SK-N-SH (cell line): Measurements from ENCODE around the gene AR. TPM values are rescaled to one million over a fixed set of nuclear protein-coding genes. Genes with fewer than 3 reads are reported as not detected.

ENCODE experiments used
- CTCF ChIA-PET: fragments of 300-600, 350-600 bp; formaldehyde crosslinking; extraction: SDS; loops from one replicate; lab custom pipeline; 2021; lab: Yijun Ruan, JAX
- POLR2A ChIA-PET: fragments of 350-600 bp; sonication (Branson Sonifier 250); formaldehyde crosslinking; extraction: SDS; loops from one replicate; lab custom pipeline; 2020; ENCODE audit warnings: antibody characterized with exemption, inconsistent platforms; lab: Yijun Ruan, JAX
- DNase-seq: peaks from one replicate; pipeline ENCODE4 v3.0.0; 2012
- H2AFZ ChIP-seq: fragments of 200-600 bp; sonication (generic); 2 replicates; pipeline ENCODE4 v1.8.1; 2016; ENCODE audit warnings: antibody characterized with exemption, mild to moderate bottlenecking, low read depth
- H3F3A ChIP-seq: fragments of 200-600 bp; sonication (generic); replicated peaks from 2 replicates; pipeline ENCODE3; 2016; ENCODE audit warnings: antibody characterized with exemption, mild to moderate bottlenecking; ENCODE audit not compliant: insufficient read depth
- H3K27ac ChIP-seq, 2 experiments: fragments of 200-500 bp in 1 of 2; fragments of 200-600 bp in 1 of 2; sonication (Bioruptor generic) in 1 of 2; sonication (generic), shearing (Covaris generic) in 1 of 2; 2 replicates each; pipeline versions ENCODE4 v1.5.1 to v1.6.1; 2014 to 2016; ENCODE audit warnings: low read depth in 2 of 2, inconsistent platforms in 1 of 2, low read length in 1 of 2, mild to moderate bottlenecking in 1 of 2, mixed read lengths in 1 of 2
- H3K27me3 ChIP-seq: fragments of 200-600 bp; sonication (generic), shearing (Covaris generic); 2 replicates; pipeline ENCODE4 v1.6.1; 2016; ENCODE audit warnings: mixed run types; ENCODE audit not compliant: insufficient read depth
- H3K36me3 ChIP-seq, 2 experiments: fragments of 200-500 bp in 1 of 2; fragments of 200-600 bp in 1 of 2; sonication (Bioruptor generic) in 1 of 2; sonication (generic) in 1 of 2; replicated peaks in 1 of 2; 2 replicates each; pipeline versions ENCODE3 to v1.5.1; 2014 to 2016; ENCODE audit warnings: low read length in 1 of 2, mild to moderate bottlenecking in 1 of 2; ENCODE audit not compliant: insufficient read depth in 2 of 2, control insufficient read depth in 1 of 2
- H3K4me1 ChIP-seq, 2 experiments: fragments of 200-500 bp in 1 of 2; fragments of 200-600 bp in 1 of 2; sonication (Bioruptor generic) in 1 of 2; sonication (generic), shearing (Covaris generic) in 1 of 2; 2 replicates each; pipeline versions ENCODE4 v1.5.1 to v1.6.1; 2014 to 2016; ENCODE audit warnings: low read depth in 1 of 2, low read length in 1 of 2, mixed run types in 1 of 2; ENCODE audit not compliant: insufficient read depth in 2 of 2, control insufficient read depth in 1 of 2
- H3K4me2 ChIP-seq: fragments of 200-600 bp; sonication (generic), shearing (Covaris generic); 2 replicates; pipeline ENCODE4 v1.6.1; 2017; ENCODE audit warnings: mixed run types
- H3K4me3 ChIP-seq, 2 experiments: fragments of 200-500 bp in 1 of 2; fragments of 200-600 bp in 1 of 2; sonication (Bioruptor generic) in 1 of 2; sonication (generic), shearing (Covaris generic) in 1 of 2; 2 replicates each; pipeline versions ENCODE4 v1.5.1 to v1.8.1; 2014 to 2016; ENCODE audit warnings: low read depth in 2 of 2, inconsistent platforms in 1 of 2, low read length in 1 of 2, mild to moderate bottlenecking in 1 of 2, mixed read lengths in 1 of 2, moderate library complexity in 1 of 2
- H3K79me2 ChIP-seq: fragments of 200-600 bp; sonication (generic); 2 replicates; pipeline ENCODE4 v1.8.1; 2017; ENCODE audit warnings: mild to moderate bottlenecking; ENCODE audit not compliant: insufficient read depth
- H3K9ac ChIP-seq: fragments of 200-600 bp; sonication (generic); 2 replicates; pipeline ENCODE4 v1.6.1; 2017; ENCODE audit warnings: mixed run types
- H3K9me2 ChIP-seq: fragments of 200-600 bp; sonication (generic); 2 replicates; pipeline ENCODE4 v1.6.1; 2017; ENCODE audit warnings: mixed run types
- H3K9me3 ChIP-seq: fragments of 200-600 bp; sonication (generic); 2 replicates; pipeline ENCODE4 v1.6.1; 2017; ENCODE audit warnings: mixed run types, mild to moderate bottlenecking, moderate library complexity
- H4K20me1 ChIP-seq: fragments of 200-600 bp; sonication (generic); 2 replicates; pipeline ENCODE4 v1.6.1; 2017; ENCODE audit warnings: mild to moderate bottlenecking, mixed run types; ENCODE audit not compliant: insufficient read depth
- CHD2 ChIP-seq: fragments of 150-350 bp; IDR thresholded peaks from 2 replicates; pipeline ENCODE4 v1.6.1; 2018; ENCODE audit warnings: low read length; ENCODE audit not compliant: partially characterized antibody
- ELF1 ChIP-seq: IDR thresholded peaks from 2 replicates; pipeline ENCODE4 v1.4.0; 2012
- EP300 ChIP-seq, 2 experiments: IDR thresholded peaks; 2 replicates each; pipeline versions ENCODE4 v1.4.0 to v1.6.1; 2012; ENCODE audit warnings: borderline replicate concordance in 1 of 2, low read depth in 1 of 2, low read length in 1 of 2
- EZH2phosphoT487 ChIP-seq: fragments of 200-600 bp; sonication (generic); IDR thresholded peaks from 2 replicates; pipeline ENCODE4 v1.6.1; 2017; ENCODE audit warnings: low read depth, mixed run types, mild to moderate bottlenecking, antibody characterized with exemption, moderate library complexity, borderline replicate concordance
- FOXJ3 ChIP-seq: sonication (generic); formaldehyde crosslinking; IDR thresholded peaks from 2 replicates; pipeline ENCODE4 v1.5.1; 2020; ENCODE audit warnings: mild to moderate bottlenecking, missing genetic modification reagents
- FOXM1 ChIP-seq: IDR thresholded peaks from 2 replicates; pipeline ENCODE4 v1.4.0; 2012; ENCODE audit warnings: low read depth, mild to moderate bottlenecking
- GABPA ChIP-seq: IDR thresholded peaks from 2 replicates; pipeline ENCODE4 v1.4.0; 2012; ENCODE audit warnings: low read depth, mild to moderate bottlenecking
- GATA2 ChIP-seq: sonication (generic); formaldehyde crosslinking; IDR thresholded peaks from 2 replicates; pipeline ENCODE4 v1.5.0; 2020; ENCODE audit warnings: mild to moderate bottlenecking, missing genetic modification reagents
- MXI1 ChIP-seq: IDR thresholded peaks from 2 replicates; pipeline ENCODE4 v1.6.1; 2012; ENCODE audit warnings: mild to moderate bottlenecking, low read depth, low read length, improper control_type of control experiment
- NRF1 ChIP-seq: IDR thresholded peaks from 2 replicates; pipeline ENCODE4 v1.6.1; 2012; ENCODE audit warnings: low read depth, mild to moderate bottlenecking, low read length
- RAD21 ChIP-seq: IDR thresholded peaks from 2 replicates; pipeline ENCODE4 v1.6.1; 2012; ENCODE audit warnings: mild to moderate bottlenecking, low read length
- RCOR1 ChIP-seq: fragments of 150-350 bp; IDR thresholded peaks from 2 replicates; pipeline ENCODE4 v1.6.1; 2017; ENCODE audit warnings: antibody characterized with exemption, low read length
- TAF1 ChIP-seq: IDR thresholded peaks from 2 replicates; pipeline ENCODE4 v1.6.1; 2012; ENCODE audit warnings: low read depth, mild to moderate bottlenecking, low read length, moderate library complexity, borderline replicate concordance
- TCF12 ChIP-seq: IDR thresholded peaks from 2 replicates; pipeline ENCODE4 v1.4.0; 2012
- TEAD4 ChIP-seq: IDR thresholded peaks from 2 replicates; pipeline ENCODE4 v1.4.0; 2012; ENCODE audit warnings: mild to moderate bottlenecking, borderline replicate concordance; ENCODE audit not compliant: insufficient read depth
- WGBS: methylation state at CpG from one replicate; pipeline ENCODE4 v1.1.6; 2017; ENCODE audit warnings: low lambda C conversion rate; 5-methylcytosine and 5-hydroxymethylcytosine counted together
- polyA plus RNA-seq, 3 experiments: library from polyadenylated mRNA; depleted of rRNA; stranded (reverse); fragments of >200 nt; gene quantifications; 2 replicates each; pipeline ENCODE4 v1.2.3, GENCODE V29; 2012
- TF ChIP-seq, protein P1 (sequence below): IDR thresholded peaks from 2 replicates; pipeline ENCODE4 v1.4.0; 2012; ENCODE audit warnings: low read depth, borderline replicate concordance
- TF ChIP-seq, protein P2 (sequence below): IDR thresholded peaks from 2 replicates; pipeline ENCODE4 v1.4.0; 2012; ENCODE audit warnings: low read depth, borderline replicate concordance
- TF ChIP-seq, protein P3 (sequence below): IDR thresholded peaks from 2 replicates; pipeline ENCODE4 v1.6.1; 2012; ENCODE audit warnings: mild to moderate bottlenecking, low read depth, low read length, moderate library complexity
- TF ChIP-seq, protein P4 (sequence below): fragments of 200-600 bp; sonication (generic); IDR thresholded peaks from 2 replicates; pipeline ENCODE4 v1.6.1; 2017; ENCODE audit warnings: antibody characterized with exemption, mild to moderate bottlenecking, moderate library complexity

Gene AR
- polyA plus RNA-seq, 1 of the 3 experiments (the other 2 are of a cell fraction), result not detected

DNA sequence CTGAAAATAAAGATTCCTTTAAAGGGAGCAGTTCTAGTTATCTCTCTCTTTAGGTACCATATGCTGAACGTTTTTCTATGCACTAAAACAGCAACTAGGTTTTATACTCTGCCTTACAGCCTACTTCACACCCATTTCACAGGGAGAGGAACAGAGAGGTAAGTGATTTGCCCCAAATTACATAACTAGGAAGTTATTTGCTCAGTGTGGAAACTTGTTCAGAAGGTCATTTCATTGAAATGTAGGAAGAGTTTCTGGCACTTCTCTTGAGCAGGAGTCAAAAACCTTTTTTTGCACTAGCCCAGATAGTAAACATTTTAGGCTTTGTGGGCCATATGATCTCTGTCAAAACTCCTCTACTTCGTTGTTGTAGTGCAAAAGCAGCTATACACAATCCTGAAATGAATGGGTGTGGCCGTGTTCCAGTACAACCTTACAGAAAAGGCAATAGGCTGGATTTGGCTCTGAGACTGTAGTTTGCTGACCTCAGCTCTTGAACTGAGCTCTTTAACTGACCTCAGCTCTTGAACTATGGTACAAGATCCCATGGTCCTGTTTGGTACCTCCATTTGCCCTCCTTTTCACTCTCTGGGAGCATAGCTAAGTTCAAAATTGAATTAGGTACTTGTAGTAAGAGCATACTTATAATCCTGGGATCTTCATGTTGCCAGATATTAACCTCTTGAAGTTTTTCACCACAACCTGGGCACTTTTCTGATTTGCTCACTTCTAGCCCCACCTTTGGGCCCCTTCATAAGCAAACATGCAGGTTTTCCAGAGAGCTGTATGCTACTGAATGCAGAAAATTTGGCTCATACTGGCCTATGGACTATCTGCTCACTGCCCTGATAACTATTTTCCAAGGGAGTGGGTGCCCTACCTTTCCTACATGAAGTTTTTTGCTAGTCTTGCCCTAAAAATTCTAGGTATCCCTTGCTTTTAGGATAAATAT, 53.3 kb downstream of the AR start:
- H3K79me2 ChIP-seq, result no peaks in the 10 kb centered on the region
- H2AFZ ChIP-seq, result no peak overlapping the region
- no peak for DNase-seq
- WGBS, result 0% methylated on average over 3 of the region's 3 CpGs
- TF ChIP-seq ELF1 (no peak), GATA2 (CRISPR knock-in tag) (no peak), NRF1 (no peak), RCOR1 (no peak), CHD2 (no peak), FOXJ3 (CRISPR knock-in tag) (no peak), EP300 (IDR thresholded peaks at IDR 0.05; ENCODE audit: borderline replicate concordance in 1 of 2, low read depth in 1 of 2, low read length in 1 of 2) (no peak), TCF12 (no peak), FOXM1 (no peak), RAD21 (no peak), GABPA (no peak), TEAD4 (no peak)
- TF ChIP-seq, protein P1, sequence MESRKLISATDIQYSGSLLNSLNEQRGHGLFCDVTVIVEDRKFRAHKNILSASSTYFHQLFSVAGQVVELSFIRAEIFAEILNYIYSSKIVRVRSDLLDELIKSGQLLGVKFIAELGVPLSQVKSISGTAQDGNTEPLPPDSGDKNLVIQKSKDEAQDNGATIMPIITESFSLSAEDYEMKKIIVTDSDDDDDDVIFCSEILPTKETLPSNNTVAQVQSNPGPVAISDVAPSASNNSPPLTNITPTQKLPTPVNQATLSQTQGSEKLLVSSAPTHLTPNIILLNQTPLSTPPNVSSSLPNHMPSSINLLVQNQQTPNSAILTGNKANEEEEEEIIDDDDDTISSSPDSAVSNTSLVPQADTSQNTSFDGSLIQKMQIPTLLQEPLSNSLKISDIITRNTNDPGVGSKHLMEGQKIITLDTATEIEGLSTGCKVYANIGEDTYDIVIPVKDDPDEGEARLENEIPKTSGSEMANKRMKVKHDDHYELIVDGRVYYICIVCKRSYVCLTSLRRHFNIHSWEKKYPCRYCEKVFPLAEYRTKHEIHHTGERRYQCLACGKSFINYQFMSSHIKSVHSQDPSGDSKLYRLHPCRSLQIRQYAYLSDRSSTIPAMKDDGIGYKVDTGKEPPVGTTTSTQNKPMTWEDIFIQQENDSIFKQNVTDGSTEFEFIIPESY, result no peak
- TF ChIP-seq, protein P2, sequence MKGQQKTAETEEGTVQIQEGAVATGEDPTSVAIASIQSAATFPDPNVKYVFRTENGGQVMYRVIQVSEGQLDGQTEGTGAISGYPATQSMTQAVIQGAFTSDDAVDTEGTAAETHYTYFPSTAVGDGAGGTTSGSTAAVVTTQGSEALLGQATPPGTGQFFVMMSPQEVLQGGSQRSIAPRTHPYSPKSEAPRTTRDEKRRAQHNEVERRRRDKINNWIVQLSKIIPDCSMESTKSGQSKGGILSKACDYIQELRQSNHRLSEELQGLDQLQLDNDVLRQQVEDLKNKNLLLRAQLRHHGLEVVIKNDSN, result no peak
- no peaks in the 10 kb centered on the region for H3K4me1 ChIP-seq
- peaks cover 5% of the 10 kb centered on the region; the same call in 1 of the 2 replicates for H3K27me3 ChIP-seq
- no peak overlapping the region for H3K9ac ChIP-seq
- no peak overlapping the region for H3K4me3 ChIP-seq
- ChIA-PET POLR2A (no interaction called here), CTCF (no interaction called here)
- no peaks in the 10 kb centered on the region for H3K9me2 ChIP-seq
- H4K20me1 ChIP-seq, result no peaks in the 10 kb centered on the region
- no peaks in the 10 kb centered on the region for H3K36me3 ChIP-seq
- no peaks in the 10 kb centered on the region for H3F3A ChIP-seq
- H3K9me3 ChIP-seq, result no peaks in the 10 kb centered on the region
- H3K27ac ChIP-seq, result no peak overlapping the region
- H3K4me2 ChIP-seq, result no peak overlapping the region

DNA sequence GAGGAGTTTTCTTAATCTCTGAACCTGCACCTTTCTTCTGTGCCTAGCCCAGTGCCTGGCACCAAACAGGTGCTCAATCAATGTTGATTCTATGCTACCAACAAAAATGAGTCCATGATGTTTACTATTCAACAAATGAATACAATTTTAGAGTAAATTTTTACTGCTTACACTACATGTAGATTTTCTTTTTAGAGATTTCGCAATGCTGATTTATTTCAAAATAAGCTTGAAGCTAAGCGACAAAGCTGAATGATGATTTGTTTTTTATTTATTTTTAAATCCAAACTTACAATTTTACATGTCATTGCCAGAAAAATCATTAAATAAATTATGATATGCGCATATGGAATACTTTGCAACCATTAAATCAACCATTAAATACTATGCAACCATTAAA, 55.7 kb downstream of the AR start:
- H4K20me1 ChIP-seq, result no peaks in the 10 kb centered on the region
- no peak overlapping the region for H2AFZ ChIP-seq
- no peak overlapping the region for H3K4me2 ChIP-seq
- H3K27ac ChIP-seq, result no peak overlapping the region
- no peak overlapping the region for H3K4me3 ChIP-seq
- H3K9me2 ChIP-seq, result no peaks in the 10 kb centered on the region
- no peak overlapping the region for H3K9ac ChIP-seq
- no peaks in the 10 kb centered on the region for H3K4me1 ChIP-seq
- no peaks in the 10 kb centered on the region for H3K36me3 ChIP-seq
- WGBS, result 17% methylated on average over 3 of the region's 3 CpGs
- CTCF ChIA-PET, result no interaction called here
- no peaks in the 10 kb centered on the region for H3F3A ChIP-seq
- H3K79me2 ChIP-seq, result no peaks in the 10 kb centered on the region
- H3K9me3 ChIP-seq, result no peaks in the 10 kb centered on the region
- H3K27me3 ChIP-seq, result no peaks in the 10 kb centered on the region
- DNase-seq, result no peak
- POLR2A ChIA-PET, result no interaction called here
- TF ChIP-seq, protein P3, sequence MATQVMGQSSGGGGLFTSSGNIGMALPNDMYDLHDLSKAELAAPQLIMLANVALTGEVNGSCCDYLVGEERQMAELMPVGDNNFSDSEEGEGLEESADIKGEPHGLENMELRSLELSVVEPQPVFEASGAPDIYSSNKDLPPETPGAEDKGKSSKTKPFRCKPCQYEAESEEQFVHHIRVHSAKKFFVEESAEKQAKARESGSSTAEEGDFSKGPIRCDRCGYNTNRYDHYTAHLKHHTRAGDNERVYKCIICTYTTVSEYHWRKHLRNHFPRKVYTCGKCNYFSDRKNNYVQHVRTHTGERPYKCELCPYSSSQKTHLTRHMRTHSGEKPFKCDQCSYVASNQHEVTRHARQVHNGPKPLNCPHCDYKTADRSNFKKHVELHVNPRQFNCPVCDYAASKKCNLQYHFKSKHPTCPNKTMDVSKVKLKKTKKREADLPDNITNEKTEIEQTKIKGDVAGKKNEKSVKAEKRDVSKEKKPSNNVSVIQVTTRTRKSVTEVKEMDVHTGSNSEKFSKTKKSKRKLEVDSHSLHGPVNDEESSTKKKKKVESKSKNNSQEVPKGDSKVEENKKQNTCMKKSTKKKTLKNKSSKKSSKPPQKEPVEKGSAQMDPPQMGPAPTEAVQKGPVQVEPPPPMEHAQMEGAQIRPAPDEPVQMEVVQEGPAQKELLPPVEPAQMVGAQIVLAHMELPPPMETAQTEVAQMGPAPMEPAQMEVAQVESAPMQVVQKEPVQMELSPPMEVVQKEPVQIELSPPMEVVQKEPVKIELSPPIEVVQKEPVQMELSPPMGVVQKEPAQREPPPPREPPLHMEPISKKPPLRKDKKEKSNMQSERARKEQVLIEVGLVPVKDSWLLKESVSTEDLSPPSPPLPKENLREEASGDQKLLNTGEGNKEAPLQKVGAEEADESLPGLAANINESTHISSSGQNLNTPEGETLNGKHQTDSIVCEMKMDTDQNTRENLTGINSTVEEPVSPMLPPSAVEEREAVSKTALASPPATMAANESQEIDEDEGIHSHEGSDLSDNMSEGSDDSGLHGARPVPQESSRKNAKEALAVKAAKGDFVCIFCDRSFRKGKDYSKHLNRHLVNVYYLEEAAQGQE, result no peak
- TF ChIP-seq RCOR1 (no peak), NRF1 (no peak), EZH2phosphoT487 (no peak), TEAD4 (no peak), TAF1 (no peak), FOXJ3 (CRISPR knock-in tag) (no peak), MXI1 (no peak)
- TF ChIP-seq, protein P4, sequence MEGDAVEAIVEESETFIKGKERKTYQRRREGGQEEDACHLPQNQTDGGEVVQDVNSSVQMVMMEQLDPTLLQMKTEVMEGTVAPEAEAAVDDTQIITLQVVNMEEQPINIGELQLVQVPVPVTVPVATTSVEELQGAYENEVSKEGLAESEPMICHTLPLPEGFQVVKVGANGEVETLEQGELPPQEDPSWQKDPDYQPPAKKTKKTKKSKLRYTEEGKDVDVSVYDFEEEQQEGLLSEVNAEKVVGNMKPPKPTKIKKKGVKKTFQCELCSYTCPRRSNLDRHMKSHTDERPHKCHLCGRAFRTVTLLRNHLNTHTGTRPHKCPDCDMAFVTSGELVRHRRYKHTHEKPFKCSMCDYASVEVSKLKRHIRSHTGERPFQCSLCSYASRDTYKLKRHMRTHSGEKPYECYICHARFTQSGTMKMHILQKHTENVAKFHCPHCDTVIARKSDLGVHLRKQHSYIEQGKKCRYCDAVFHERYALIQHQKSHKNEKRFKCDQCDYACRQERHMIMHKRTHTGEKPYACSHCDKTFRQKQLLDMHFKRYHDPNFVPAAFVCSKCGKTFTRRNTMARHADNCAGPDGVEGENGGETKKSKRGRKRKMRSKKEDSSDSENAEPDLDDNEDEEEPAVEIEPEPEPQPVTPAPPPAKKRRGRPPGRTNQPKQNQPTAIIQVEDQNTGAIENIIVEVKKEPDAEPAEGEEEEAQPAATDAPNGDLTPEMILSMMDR, result no peak
